ENCODE measurements around the gene BMPER. TPM values are rescaled to one million over a fixed set of nuclear protein-coding genes. Genes with fewer than 3 reads are reported as not detected.

BMPER gene
- total and polyA plus RNA-seq, 2 of the 8 experiments (the other 6 are each of a cell fraction or from before 2014, with no cell fraction given) = 0.33 to 0.69 TPM

DNA sequence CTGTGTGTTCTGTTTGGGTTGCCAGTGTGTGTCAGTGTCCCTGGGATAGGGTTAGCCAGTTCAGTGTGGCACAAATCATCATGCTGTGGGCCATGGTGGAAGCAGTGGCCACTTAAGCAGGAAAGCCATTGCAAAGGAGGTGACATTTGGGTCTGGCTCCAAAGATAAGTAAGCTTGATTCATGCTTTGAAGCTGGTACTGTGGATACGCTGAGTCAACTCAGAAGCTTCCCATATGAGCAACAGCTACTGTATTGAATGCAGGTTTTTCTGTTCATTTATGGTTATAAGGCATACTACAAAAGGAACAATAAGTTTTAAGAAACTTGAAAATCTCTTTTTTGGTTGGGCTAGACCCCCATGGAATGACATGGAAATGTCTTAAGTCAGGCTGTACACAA lies 143.1 kb downstream of the BMPER start (continued):
- no peak for TF ChIP-seq CBX5 (IDR thresholded peaks at IDR 0.05; ENCODE audit: low read depth, low read length)

Data from H1 (cell line).